ENCODE measurements around the gene ORM2.

The ORM2 gene

DNA sequence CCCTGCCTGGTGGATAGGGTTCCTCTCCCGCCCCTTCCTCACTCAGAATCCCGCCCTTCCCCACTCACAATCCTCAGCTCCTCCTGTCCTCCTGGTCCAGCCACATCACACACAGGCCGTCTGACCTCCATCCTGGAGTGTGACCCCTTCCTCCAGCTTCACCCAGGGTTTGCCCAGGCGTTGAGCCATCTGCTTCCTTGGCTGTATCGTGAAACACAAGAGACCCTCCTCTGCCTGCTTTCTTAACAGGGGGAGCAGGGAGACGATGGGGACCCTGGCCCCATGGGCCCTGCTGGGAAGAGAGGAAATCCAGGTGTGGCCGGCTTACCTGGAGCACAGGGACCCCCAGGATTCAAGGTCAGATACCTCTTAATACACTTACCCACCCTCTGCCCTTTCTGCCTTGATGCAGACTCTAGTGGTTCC is 39.1 kb upstream of the ORM2 start:
- intact Hi-C loops (cut with DNase I): loop anchor here (5.0 kb wide), 3 partner anchors 133 to 208 kb away; partner anchors contain the start of genes COL27A1 and KIF12
- peak in 7 of 42 donors; percentile 3 to 23 (median 9) for DNase-seq

DNA sequence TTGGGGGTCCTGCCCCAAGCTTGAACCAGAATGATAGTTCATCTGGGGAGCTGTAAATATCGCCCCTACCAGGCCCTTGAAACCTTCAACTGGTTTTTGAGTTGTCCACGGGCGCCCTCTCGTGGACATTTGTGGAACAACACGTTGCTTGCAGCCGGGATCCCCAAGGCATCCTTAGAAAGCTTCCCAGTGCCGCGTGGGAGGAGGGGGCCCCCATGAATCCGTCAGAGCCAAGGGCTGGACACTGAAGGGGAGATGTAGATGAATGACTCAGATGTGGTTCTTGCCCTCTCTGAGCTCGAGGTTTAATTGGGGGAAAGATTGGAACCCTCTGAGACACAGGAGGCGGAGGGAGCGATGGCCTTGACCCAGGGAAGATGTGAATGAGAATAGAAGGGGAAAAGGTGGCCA is 38.6 kb upstream of the ORM2 start:
- DNase-seq: peak; percentile 26 to 92 (median 80)
- intact Hi-C loops (cut with DNase I): loop anchor here (5.0 kb wide), 3 partner anchors 134 to 209 kb away; partner anchors contain the start of genes COL27A1 and KIF12

DNA sequence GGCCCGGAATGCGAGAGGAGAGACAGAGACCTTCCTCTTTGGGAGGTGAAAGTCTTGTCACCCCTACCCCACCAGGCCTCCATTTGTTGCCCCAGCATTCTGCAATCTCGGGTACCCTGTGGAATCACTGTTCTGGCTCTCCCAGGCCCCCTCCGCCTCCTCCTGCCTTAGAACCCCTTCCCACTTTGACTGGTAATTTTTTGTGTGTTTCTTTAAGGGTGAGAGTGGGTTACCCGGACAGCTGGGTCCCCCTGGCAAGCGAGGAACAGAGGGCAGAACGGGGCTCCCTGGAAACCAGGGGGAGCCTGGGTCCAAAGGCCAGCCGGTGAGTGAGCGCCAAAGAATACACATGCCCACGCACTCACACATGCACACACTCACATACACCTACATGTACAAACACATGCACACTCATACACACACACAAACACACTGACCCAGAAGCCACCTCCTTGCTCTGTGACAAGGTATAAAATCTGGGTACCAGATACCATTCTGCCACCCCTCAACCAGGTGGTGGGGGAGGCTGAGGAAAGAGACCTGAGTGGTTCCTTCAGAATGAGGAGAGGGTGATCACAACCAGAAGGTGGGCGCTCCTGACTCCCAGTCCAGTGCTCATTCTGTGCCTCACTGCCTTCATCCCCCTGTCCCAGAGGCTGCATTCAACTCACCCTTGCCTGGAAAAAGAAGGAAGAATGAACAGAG is 37.6 kb upstream of the ORM2 start:
- intact Hi-C loops (cut with DNase I): loop anchor here (5.0 kb wide), 3 partner anchors 135 to 210 kb away; partner anchors contain the start of genes COL27A1 and KIF12
- DNase-seq: peak in 9 of 42 donors; percentile 2 to 20 (median 7)

DNA sequence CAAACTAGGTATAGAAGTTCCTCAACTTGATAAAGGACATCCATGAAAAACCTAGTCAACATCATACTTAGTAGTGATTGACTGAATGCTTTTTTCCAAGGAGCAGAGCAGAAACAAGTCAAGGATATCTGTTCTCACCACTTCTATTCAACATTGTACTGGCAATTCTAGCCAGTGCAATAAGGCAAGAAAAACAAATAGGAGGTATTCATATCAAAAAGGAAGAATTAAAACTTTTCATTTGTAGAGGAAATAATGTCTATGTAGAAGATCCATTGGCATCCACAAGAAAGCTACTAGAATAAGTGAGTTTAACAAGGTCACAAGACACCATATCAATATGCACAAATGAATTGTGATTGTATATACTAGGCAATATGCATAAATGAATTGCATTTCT is 35.0 kb upstream of the ORM2 start:
- DNase-seq: no peak
- intact Hi-C loops (cut with DNase I): loop anchor here (5.0 kb wide), 3 partner anchors 137 to 212 kb away; partner anchors contain the start of genes COL27A1 and KIF12

DNA sequence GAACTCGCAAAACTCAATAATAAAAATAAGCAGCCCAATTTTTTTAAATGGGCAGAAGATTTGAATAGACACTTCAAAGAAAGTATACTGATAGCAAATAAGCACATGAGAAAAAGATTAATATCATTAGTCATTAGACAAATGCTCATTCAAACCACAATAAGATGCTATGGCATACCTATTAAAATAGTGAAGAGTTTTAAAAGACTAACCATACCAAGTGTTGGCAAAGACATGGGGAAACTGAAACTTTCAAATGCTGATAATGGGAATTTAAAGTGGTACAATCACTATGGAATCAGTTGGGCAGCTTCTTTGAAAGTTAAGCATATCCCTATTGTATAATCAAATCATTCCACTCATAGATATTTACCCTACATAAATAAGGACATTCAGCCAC is 33.3 kb upstream of the ORM2 start:
- intact Hi-C loops (cut with DNase I): no loop called here
- no peak for DNase-seq

DNA sequence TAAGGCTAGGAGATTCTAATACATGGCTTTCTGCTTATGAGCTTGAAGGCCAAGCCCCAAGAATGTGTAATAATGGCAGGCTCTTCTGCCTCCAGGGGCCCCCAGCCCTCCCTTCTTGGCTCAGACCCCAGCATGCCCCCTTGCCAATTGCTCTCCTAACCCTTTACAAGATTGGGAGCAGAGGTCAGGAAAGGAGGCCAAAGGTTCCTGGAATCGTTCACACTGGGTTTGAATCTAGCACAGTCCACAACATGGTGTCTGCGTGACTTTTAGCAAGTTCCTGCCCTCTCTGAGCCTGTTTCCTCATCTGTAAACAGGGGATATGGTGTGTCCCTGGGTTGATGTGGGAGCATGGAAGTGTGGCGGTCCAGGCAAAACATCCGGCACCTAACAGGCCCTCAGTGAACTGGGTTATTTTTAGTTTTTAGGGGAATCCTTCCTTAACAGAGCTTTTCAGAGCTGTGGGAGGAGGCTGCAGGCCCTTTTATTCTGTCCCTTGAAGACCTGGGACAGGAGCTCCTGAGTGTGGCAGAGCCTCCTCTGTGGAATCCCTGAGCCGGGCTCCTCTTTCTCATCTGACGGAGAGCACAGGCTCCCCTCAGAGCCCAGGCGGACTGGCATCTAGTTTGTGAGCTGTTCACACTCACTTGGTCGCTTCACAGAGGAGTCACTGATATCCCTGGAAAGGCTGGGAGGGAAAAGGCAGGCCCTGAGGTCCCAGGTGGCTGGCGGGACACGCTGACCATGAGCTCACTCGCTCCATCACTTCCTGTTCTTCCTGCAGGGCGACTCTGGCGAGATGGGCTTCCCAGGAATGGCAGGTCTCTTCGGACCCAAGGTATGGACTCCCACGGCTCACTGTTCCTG is 30.1 kb upstream of the ORM2 start:
- DNase-seq: peak in 12 of 42 donors; percentile 0 to 23 (median 6)
- intact Hi-C loops (cut with DNase I): no loop called here

DNA sequence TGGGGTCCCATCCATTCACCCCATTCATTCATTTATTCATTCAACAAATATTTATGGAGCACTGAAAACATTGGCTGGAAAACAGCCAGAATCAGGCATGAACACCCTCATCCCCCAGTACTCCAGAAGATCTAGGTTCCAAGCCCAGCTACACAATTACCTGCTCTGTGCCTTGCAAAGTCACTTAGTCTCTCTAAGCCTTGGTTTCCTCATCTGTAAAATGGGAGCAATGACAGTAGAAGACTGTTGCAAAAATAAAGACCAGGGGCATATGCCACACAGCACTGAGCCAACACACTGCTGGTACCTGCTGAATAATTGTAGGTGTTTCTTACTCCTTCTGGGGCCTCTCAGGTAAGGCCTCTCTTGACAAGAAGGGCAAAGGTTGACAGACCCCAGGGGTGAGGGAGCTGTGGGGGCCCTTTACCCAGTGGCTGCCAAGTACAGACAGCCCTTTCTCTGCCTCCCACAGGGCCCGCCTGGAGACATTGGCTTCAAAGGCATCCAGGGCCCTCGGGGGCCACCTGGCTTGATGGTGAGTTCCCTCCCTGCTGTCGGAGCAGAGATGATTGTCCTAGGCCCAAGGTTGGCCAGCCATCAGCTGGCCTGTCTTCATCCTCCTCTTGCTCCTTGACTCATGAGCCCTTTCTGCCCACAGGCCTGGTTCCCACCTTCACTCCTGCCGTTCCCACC is 29.4 kb upstream of the ORM2 start:
- intact Hi-C loops (cut with DNase I): no loop called here
- DNase-seq: peak in 6 of 42 donors; percentile 2 to 23 (median 8)

DNA sequence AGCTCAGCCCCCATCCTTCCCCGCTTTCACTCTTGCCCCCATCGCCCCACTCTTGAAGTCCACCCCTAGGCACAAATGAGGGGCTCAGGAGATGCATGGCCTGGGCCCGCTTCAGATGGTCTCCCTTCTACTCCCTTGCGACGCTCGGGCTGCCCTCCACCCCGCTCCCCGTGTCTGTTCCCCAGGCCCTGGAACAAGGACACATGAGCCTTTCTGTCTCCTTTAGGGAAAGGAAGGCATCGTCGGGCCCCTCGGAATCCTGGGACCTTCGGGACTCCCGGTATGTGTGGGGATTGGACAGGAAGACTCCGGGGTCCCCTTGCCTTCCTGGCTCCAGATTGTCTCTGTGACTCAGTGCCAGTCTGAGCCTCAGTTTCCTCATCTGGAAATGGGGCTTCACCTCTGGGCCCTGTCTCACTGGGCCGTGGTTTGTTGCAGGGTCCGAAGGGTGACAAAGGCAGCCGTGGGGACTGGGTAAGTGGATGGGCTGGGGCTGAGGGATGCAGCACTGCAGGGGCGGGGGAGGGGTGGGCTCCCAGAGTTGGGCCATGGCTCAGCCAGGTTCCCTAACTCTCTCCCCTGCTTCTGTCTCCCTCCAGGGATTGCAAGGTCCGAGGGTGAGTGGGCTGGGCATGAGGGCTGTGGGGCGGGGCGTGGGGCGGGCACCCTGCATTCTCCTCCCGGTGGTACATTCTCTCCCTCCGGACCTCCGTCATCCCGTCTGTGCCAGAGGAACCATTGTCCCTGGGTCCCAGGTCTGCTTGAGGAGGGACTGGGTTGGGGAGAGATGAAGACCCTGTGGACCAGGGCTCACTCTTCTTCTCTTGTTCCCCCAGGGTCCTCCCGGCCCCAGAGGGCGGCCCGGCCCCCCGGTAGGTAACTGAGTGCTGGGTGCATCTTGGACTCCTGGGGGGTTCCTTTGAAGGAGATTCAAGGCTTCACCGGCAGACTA is 28.5 kb upstream of the ORM2 start:
- DNase-seq: peak in 10 of 42 donors; percentile 2 to 27 (median 4)
- intact Hi-C loops (cut with DNase I): no loop called here

DNA sequence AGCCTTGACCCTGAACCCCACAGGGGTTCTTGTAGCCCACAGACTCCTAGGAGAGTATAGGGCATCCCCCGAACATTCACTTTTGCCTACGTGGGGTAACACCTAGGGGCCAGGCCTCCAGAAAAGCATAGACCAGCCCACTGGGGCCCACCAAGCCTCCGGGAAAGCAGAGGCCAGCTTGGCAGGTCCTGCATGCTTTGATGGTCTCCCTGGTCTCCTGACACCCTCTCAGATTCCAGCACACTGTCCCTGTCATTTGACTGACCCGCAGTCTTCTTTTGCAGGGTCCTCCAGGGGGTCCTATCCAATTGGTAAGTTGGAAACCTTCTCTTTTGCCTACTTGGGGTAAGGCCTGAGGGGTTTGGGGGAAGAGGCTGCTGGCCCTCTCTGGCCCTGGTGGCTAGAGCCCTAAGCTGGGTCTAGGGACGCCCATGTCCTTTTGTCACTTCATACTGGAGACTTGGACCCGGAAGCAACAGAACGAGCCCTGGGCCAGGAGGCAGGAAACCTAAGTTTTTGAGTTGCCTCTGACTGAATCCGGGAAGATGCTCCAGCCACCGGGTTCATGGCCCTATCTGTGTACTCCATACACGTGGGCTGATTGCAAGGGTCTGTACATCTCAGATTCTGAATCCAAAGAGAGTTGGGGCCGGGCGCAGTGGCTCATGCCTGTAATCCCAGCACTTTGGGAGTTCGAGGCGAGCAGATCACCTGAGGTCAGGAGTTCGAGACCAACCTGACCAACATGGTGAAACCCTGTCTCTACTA is 27.7 kb upstream of the ORM2 start:
- peak in 12 of 42 donors; percentile 1 to 36 (median 9) for DNase-seq
- intact Hi-C loops (cut with DNase I): no loop called here

DNA sequence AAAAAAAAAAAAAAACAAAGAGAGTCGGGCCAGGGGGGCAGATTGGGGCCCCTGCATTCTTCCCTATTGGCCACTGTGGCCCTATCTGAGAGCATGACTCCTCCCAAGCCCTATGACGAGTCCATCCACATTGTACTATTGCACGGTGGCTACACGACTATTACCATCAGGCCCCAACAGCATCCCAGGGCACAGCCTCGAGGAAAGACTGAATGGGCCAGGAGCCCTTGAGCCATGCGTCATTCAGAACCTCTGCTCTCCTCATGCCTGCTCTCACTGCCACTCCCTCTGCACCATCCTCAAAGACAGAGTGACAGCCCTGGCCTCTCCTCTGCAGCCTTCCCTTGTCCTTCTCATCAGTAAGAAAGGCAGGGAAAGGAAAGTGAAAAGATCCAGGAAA is 26.9 kb upstream of the ORM2 start:
- DNase-seq: peak in 10 of 42 donors; percentile 1 to 32 (median 15)
- intact Hi-C loops (cut with DNase I): no loop called here

DNA sequence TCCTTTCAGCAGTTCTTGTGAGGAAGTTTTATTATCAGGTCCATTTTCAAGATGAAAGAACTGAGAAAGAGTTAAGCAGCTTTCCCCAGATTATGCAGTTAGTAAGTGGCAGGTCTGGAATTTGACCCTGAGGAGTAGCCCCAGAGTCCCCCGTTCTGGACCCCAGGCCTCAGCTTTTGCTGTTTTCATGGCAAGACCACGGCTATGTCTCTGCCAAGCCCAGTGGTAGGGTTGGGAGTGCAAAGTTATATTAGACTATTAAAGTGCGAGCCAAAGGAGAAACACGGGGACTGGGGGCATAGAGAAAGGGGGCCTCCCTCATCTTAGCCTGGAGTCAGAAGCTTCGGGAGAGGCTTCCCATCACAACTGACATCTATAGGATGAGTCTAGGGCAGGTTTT is 26.1 kb upstream of the ORM2 start:
- intact Hi-C loops (cut with DNase I): no loop called here
- DNase-seq: peak in 8 of 42 donors; percentile 2 to 20 (median 6)

DNA sequence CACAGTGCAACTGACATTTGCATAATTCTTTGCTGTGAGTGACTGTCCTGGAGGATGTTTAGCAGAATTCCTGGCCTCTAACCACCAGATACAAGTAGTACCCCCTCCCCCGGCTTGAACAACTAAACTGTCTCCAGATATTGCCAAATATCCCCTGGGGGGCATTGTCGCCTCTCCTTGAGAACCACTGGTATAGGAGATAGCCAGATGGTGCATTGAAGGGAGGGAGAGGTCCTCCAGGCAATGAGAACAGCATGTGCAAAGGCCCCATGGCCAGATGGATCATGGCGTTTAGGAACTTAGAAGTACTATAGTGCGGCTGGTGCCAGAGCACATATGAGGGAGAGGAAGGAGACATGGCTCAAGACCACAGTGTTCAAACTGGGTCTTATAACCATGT is 25.7 kb upstream of the ORM2 start:
- peak in 11 of 42 donors; percentile 1 to 18 (median 6) for DNase-seq
- intact Hi-C loops (cut with DNase I): no loop called here

DNA sequence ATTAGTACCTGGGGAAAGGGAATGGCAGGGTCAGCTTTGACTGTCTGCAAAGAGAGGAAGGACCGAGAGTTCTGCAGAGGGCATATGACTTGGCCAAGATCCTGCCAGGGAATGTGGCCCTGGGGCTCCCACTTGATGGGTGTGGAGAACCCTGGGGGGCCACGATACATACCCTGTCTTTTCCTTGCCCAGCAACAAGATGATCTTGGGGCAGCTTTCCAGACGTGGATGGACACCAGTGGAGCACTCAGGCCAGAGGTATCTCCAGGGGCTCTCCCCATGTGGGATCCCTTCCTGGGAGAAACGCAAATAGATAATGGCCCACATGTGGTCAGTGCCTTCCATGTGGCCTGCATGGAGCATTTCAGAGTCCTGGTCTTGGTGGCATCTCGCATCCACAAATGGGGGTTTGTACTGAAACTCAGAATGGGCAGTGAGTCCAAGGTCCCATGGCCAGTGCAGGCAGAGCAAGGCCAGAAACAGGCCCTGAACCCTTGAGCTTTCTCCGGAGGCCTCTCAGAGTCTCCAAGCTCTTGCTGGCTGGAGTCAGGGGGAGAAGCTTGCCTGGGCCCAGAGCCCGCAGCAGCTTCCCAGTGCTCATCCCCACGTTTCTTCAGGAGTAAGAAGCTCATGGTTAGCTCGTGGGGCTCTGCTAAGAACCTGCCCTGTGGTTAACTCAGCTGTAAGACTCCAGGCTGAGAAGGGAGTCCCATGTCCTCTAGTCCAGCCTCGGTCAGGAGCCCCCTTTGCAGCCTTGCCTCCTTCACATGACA is 25.1 kb upstream of the ORM2 start:
- intact Hi-C loops (cut with DNase I): no loop called here
- DNase-seq: peak in 13 of 42 donors; percentile 2 to 41 (median 8)

DNA sequence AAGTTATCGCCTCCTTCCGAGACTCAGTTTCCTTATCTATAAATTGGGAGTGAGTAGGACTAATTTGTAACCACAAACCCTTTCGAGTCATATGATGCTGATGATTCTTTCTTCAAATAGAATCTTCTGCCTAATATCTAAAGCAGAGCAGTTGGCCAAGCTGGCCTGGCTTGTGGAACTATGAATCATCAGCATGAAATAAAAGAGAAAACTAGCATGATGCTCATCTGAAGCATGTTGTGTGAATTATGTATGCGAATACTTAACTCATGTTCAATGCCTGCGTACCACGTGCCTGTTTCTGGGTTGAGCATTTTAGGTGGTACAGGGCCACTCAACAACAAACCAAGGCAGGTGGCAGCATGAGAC is 21.8 kb upstream of the ORM2 start:
- intact Hi-C loops (cut with DNase I): no loop called here
- DNase-seq: peak in 3 of 42 donors; percentile 1 to 9 (median 2)

DNA sequence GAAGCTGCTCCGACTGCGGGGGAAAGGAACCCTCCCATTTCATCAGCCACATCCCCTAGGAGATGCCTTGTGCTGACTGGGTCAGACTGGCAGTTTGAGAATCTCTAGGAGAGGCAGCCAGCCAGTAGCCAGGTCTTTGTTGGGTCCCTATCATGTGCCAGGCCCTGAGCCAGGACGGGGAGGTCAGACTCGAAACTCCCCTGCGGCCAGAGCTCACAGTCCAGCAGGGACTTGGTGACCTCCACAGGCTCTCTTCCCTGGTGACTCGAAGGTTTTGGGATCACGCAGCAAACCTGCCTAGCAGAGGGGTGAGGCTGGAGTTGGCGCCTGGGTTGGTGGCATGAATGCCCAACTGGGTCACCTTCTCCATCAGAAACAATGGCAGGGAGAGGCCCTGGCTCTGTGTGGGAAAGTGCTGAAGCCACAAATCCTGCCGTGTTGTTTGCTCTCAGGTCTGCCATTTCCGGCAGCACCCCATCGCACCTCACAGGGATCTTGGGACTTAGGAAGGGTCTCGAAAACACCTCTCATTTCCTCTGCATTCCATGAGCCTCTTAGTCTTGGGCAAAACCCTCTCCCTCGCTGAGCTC is 21.2 kb upstream of the ORM2 start:
- peak in 12 of 42 donors; percentile 1 to 40 (median 10) for DNase-seq
- intact Hi-C loops (cut with DNase I): no loop called here

DNA sequence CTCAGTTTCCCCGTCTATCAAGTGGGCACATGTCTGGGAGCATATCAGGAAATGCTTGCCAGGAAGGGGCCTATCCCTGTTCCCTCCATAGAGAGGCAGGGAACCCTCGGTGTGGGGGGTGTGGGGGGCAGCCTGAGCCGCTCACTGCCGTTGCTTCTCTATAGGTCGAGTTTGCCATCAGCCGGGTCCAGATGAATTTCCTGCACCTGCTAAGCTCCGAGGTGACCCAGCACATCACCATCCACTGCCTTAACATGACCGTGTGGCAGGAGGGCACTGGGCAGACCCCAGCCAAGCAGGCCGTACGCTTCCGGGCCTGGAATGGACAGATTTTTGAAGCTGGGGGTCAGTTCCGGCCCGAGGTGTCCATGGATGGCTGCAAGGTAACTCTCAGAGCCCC is 20.6 kb upstream of the ORM2 start:
- intact Hi-C loops (cut with DNase I): no loop called here
- peak in 9 of 42 donors; percentile 1 to 27 (median 7) for DNase-seq

Data from head of caudate nucleus (tissue), 42 donors.